ENCODE data around the gene YY1.

DNA sequence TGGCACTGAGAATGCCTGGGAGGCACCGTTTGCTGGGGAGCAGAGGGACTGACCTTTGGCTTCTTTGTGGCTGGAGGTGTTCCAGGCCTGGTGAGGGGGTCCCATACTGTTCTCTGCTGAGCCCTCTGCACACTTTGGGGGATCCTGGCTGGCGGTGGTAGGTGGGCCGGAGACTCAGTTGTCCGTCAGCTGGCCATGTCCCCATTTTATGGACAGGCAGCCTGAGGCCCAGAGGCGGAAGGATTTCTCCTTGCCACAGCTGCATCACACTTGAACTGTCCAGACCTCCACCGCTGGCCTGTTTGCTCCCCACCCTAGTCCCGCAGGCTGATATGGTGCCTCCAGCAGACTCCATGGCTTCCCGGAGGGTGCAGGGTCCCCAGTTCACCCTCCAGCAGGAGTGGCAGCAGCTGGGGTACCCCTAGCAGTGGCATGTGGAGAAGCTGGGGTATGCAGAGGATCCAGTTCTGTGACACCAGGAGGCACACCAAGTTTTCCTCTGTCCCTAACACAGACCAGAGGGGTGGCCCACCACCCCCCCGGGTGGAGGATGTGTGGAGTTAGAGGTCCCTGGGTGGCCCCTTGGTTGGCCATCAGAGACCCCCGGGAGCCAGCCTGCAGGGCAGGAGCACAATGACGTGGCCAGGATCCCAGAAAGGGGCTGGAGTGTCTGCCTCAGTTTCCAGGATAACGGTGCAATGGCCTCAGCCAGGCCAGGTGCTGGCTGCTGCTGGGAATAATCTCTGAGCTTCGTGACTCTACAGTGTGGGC lies 52.5 kb downstream of the YY1 start:
- TF ChIP-seq CTCF (IDR thresholded peaks at IDR 0.05 in 8 of 11, conservative IDR thresholded peaks at IDR 0.05 in 3 of 11), result no peak
- TF ChIP-seq POLR2A (IDR thresholded peaks at IDR 0.05), result no peak
- no peak for TF ChIP-seq POLR2AphosphoS5 (IDR thresholded peaks at IDR 0.05)
